ENCODE results near the gene NCOA6. TPM values are rescaled to one million over a fixed set of nuclear protein-coding genes. Genes with fewer than 3 reads are reported as not detected.

NCOA6 gene
- total RNA-seq, 1 experiment from 2014 or later: 35.1 TPM

- POLR2A ChIA-PET (ENCODE audit: unreplicated experiment): no interaction called here
- DNase-seq: no peak
- intact Hi-C loops (cut with micrococcal nuclease; ENCODE audit: unreplicated experiment): no loop called here
- no TSS peak for BruUV-seq (replicated peaks)
- Histone ChIP-seq H2AFZ (no peak overlapping the region), H3K4me2 (no peak overlapping the region), H3K27ac (no peak overlapping the region), H3K9me2 (ENCODE audit: insufficient read depth) (no peaks in the 10 kb centered on the region), H4K20me1 (ENCODE audit: insufficient read depth) (no peaks in the 10 kb centered on the region), H3K79me2 (ENCODE audit: low read depth) (no peaks in the 10 kb centered on the region), H3K4me1 (replicated peaks; ENCODE audit: insufficient read depth) (no peaks in the 10 kb centered on the region), H3K9me3 (ENCODE audit: insufficient read depth, low read depth) (no peaks in the 10 kb centered on the region), H3F3A (ENCODE audit: insufficient read depth, low read depth) (no peaks in the 10 kb centered on the region), H3K36me3 (ENCODE audit: low read depth) (peaks cover 8% of the 10 kb centered on the region), H3K27me3 (ENCODE audit: insufficient read depth, low read depth) (no peaks in the 10 kb centered on the region), H3K4me3 (no peak overlapping the region)
- CTCF ChIA-PET: interaction anchor here (0.6 to 0.7 kb wide), 2 partner anchors 20 to 167 kb away, joined by 3 to 5 read pairs; no protein-coding TSS in a partner anchor
- TF ChIP-seq CTCF (conservative IDR thresholded peaks at IDR 0.05) (no peak), EZH2 (IDR thresholded peaks at IDR 0.05; ENCODE audit: low read depth) (no peak)
Observed at GRCh38 chr20:34746674-34747073, 78.8 kb downstream of the NCOA6 start.

- H3K36me3 ChIP-seq (ENCODE audit: low read depth): peaks cover 7% of the 10 kb centered on the region; the same call in 1 of the 2 replicates
- no peaks in the 10 kb centered on the region for H3K27me3 ChIP-seq (ENCODE audit: insufficient read depth, low read depth)
- no peak overlapping the region for H3K27ac ChIP-seq
- POLR2A ChIA-PET (ENCODE audit: unreplicated experiment): no interaction called here
- DNase-seq: no peak
- intact Hi-C loops (cut with micrococcal nuclease; ENCODE audit: unreplicated experiment): no loop called here
- no peaks in the 10 kb centered on the region for H3F3A ChIP-seq (ENCODE audit: insufficient read depth, low read depth)
- H3K79me2 ChIP-seq (ENCODE audit: low read depth): no peaks in the 10 kb centered on the region
- BruUV-seq (replicated peaks): no TSS peak
- H3K9me3 ChIP-seq (ENCODE audit: insufficient read depth, low read depth): no peaks in the 10 kb centered on the region
- CTCF ChIA-PET: no interaction called here
- no peaks in the 10 kb centered on the region for H3K4me1 ChIP-seq (replicated peaks; ENCODE audit: insufficient read depth)
- no peaks in the 10 kb centered on the region for H4K20me1 ChIP-seq (ENCODE audit: insufficient read depth)
- H3K9me2 ChIP-seq (ENCODE audit: insufficient read depth): no peaks in the 10 kb centered on the region
- H2AFZ ChIP-seq: no peak overlapping the region
- TF ChIP-seq CTCF (conservative IDR thresholded peaks at IDR 0.05) (no peak), EZH2 (IDR thresholded peaks at IDR 0.05; ENCODE audit: low read depth) (no peak)
- H3K4me2 ChIP-seq: no peak overlapping the region
- no peak overlapping the region for H3K4me3 ChIP-seq
Observed at GRCh38 chr20:34744847-34745246, 80.6 kb downstream of the NCOA6 start.

GRCh38 chr20:34744340-34744739 lies 81.1 kb downstream of the NCOA6 start:
- intact Hi-C loops (cut with micrococcal nuclease; ENCODE audit: unreplicated experiment): no loop called here
- Histone ChIP-seq H3K9me3 (ENCODE audit: insufficient read depth, low read depth) (no peaks in the 10 kb centered on the region), H3K4me1 (replicated peaks; ENCODE audit: insufficient read depth) (no peaks in the 10 kb centered on the region), H4K20me1 (ENCODE audit: insufficient read depth) (no peaks in the 10 kb centered on the region), H3K79me2 (ENCODE audit: low read depth) (no peaks in the 10 kb centered on the region), H3K4me3 (no peak overlapping the region), H3K27ac (no peak overlapping the region), H3K4me2 (no peak overlapping the region), H3F3A (ENCODE audit: insufficient read depth, low read depth) (no peaks in the 10 kb centered on the region), H3K36me3 (ENCODE audit: low read depth) (peaks cover 2% of the 10 kb centered on the region; the same call in 1 of the 2 replicates), H3K9me2 (ENCODE audit: insufficient read depth) (no peaks in the 10 kb centered on the region), H2AFZ (no peak overlapping the region), H3K27me3 (ENCODE audit: insufficient read depth, low read depth) (no peaks in the 10 kb centered on the region)
- no peak for TF ChIP-seq CTCF (conservative IDR thresholded peaks at IDR 0.05)
- no peak for TF ChIP-seq EZH2 (IDR thresholded peaks at IDR 0.05; ENCODE audit: low read depth)
- ChIA-PET POLR2A (ENCODE audit: unreplicated experiment) (no interaction called here), CTCF (no interaction called here)
- BruUV-seq (replicated peaks): no TSS peak
- DNase-seq: no peak

Data from PC-9 (cell line).